D341Med (cell line): ENCODE measurements around the gene LEF1.
"Not testable (repeated sequence)": the region's sequence is repeated elsewhere in the genome, so short reads cannot be mapped to it uniquely, and the experiment has no call there.

Experiments
- DNase-seq: peaks from one replicate; pipeline ENCODE4 v3.0.0; 2012; ENCODE audit warnings: low spot score

LEF1 gene

GRCh38 chr4:108031427-108032083 is 137.2 kb downstream of the LEF1 start:
- no peak for DNase-seq

- DNase-seq = peak; percentile 80
These were observed 138.4 kb downstream of the LEF1 start for GRCh38 chr4:108030332-108030731.

GRCh38 chr4:108029731-108030130 is 139.0 kb downstream of the LEF1 start:
- DNase-seq = no peak

- no peak for DNase-seq
These were observed 139.6 kb downstream of the LEF1 start for GRCh38 chr4:108029016-108029720.

- DNase-seq = no peak
These were observed 143.9 kb downstream of the LEF1 start for GRCh38 chr4:108024878-108025165.

- DNase-seq = no peak
These were observed 144.5 kb downstream of the LEF1 start for GRCh38 chr4:108024085-108024877.

GRCh38 chr4:108018884-108019187 is 149.9 kb downstream of the LEF1 start:
- DNase-seq = no peak

GRCh38 chr4:108018040-108018883 is 150.5 kb downstream of the LEF1 start:
- peak; percentile 80 for DNase-seq

- DNase-seq = no peak
These were observed 154.8 kb downstream of the LEF1 start for GRCh38 chr4:108013955-108014354.

- DNase-seq = no peak
These were observed 155.4 kb downstream of the LEF1 start for GRCh38 chr4:108013327-108013726.

- not testable (repeated sequence) for DNase-seq
These were observed 156.3 kb downstream of the LEF1 start for GRCh38 chr4:108012382-108012781.

GRCh38 chr4:108010167-108010566 is 158.6 kb downstream of the LEF1 start:
- DNase-seq = no peak

GRCh38 chr4:108008721-108009120 is 160.0 kb downstream of the LEF1 start:
- no peak for DNase-seq

GRCh38 chr4:108007984-108008383 is 160.7 kb downstream of the LEF1 start:
- no peak for DNase-seq

- no peak for DNase-seq
These were observed 162.4 kb downstream of the LEF1 start for GRCh38 chr4:108006361-108006760.

- no peak for DNase-seq
These were observed 162.9 kb downstream of the LEF1 start for GRCh38 chr4:108005807-108006206.

- no peak for DNase-seq
These were observed 164.1 kb downstream of the LEF1 start for GRCh38 chr4:108004646-108005045.

- no peak for DNase-seq
These were observed 164.7 kb downstream of the LEF1 start for GRCh38 chr4:108003982-108004515.

- DNase-seq = no peak
These were observed 167.1 kb downstream of the LEF1 start for GRCh38 chr4:108001540-108002135.

- no peak for DNase-seq
These were observed 168.7 kb downstream of the LEF1 start for GRCh38 chr4:107999932-108000539.

- no peak for DNase-seq
These were observed 170.9 kb downstream of the LEF1 start for GRCh38 chr4:107997794-107998193.
